GM21576 (cell line): ENCODE data around the gene KIF26B.
"Not testable (repeated sequence)": the region's sequence is repeated elsewhere in the genome, so short reads cannot be mapped to it uniquely, and the experiment has no call there.

Experiments
- ATAC-seq: cut with Tn5 transposase; IDR thresholded peaks from one replicate; pipeline ENCODE4 v1.9.1; 2021; ENCODE audit warnings: mild to moderate bottlenecking, moderate library complexity; ENCODE audit not compliant: unreplicated experiment

Gene KIF26B

GRCh38 chr1:245687636-245688535 lies 533.1 kb downstream of the KIF26B start:
- ATAC-seq = no peak

GRCh38 chr1:245688536-245689453 lies 534.0 kb downstream of the KIF26B start:
- no peak for ATAC-seq

DNA sequence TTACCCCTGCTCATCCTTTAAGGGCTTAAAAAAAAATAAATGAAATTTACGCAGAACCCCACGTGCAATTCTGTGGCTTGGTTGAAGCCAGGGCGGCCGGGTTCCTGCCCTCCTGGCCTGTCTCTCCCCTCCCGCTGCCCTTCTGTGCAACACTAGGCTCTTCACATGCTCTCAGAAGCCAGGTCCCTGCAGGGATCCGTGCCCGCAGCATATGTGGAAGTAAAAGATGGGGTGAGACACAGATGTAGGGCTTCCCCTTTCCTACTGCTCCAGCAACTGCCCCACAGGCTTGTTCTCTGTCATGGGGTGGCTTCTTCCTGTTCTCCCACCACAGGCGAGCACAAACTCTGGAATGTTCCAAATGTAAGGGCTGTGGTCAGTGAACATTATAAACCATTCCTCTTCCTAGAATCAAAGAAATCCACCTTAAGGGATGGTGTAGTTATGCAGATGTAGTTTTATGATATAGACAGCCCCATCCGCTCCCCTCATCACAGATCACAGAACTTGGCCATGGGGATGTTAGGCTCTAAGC lies 535.4 kb downstream of the KIF26B start:
- ATAC-seq = no peak

DNA sequence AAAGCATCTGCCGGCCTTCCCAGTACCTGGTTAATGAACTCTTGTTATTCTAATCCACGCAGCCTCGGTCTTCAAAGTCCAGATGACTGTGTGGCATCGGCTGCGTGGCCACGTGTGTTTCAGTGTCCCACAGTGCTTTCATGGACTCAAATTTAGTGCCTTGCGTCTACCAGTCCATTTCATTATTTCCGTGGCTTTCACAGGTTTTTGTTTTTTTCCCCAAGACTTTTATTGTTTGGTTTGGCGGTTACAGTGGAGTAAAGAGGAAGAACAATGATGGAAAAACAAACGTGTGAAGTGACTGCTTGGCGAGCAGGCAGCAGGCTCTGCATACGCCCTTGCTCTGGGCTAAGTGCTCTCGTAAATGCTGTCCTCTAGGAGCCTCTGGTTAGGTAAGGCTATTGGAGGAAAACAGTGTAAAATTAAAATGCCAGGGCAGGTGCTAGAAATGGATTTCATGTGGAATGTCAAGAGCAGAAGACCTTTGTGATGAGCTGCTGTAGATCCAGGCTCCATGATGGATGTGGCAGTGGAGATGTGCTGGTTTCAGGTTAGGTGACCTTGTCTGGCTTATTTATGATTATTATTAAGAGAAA lies 536.3 kb downstream of the KIF26B start:
- no peak for ATAC-seq

- ATAC-seq = no peak
These were observed 537.1 kb downstream of the KIF26B start for GRCh38 chr1:245691897-245692296.

DNA sequence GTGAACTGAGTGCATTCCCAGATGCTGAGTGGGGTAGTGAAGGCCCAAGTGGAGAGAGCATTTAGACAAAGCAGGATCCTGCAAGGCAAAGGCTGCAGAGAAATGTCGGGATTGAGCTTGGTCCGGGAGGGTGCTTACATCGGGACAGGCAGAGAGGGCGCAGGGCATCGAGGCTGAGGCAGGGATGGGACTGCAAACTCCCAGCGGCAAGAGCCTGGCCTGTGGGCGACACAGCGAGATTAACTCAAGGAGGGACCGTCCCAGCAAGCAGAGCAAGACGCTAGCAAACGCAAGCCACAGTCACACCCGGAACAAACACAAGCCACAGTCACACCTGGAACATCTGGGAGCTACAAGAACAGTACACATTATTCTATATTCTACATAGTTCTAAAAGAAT lies 537.5 kb downstream of the KIF26B start:
- ATAC-seq = no peak

DNA sequence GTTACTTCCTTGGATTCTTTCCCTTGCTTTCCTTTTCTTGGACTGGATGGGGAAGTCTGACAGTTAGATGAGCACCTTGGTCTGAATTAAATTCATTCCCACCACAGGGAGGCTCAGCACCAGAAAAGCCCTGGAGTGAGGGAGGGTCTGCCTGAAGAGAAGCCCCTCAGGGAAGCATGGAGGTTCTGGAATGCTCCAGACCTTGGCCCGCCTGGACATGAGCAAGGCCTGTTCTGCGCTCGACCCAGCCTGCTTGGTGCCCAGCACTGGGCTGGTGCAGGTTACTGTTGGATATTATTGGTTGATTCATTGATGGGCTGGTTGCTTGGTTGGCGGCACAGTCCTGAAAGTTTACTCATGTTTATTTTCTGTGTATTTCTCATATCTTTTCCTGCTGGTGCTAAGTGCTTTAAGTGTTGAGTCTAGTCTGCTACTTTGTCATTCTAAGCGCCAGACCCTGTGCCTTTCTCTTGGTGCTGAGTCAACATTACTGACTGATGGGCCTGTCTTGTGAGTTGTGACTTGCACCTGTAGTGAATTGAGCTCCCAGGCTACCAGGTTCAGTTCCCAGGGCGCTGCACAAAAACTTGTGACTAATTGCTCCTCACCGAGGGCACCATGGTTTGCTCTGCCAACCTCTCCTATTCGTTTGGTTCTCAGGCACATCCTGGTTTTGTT lies 538.5 kb downstream of the KIF26B start:
- no peak for ATAC-seq

DNA sequence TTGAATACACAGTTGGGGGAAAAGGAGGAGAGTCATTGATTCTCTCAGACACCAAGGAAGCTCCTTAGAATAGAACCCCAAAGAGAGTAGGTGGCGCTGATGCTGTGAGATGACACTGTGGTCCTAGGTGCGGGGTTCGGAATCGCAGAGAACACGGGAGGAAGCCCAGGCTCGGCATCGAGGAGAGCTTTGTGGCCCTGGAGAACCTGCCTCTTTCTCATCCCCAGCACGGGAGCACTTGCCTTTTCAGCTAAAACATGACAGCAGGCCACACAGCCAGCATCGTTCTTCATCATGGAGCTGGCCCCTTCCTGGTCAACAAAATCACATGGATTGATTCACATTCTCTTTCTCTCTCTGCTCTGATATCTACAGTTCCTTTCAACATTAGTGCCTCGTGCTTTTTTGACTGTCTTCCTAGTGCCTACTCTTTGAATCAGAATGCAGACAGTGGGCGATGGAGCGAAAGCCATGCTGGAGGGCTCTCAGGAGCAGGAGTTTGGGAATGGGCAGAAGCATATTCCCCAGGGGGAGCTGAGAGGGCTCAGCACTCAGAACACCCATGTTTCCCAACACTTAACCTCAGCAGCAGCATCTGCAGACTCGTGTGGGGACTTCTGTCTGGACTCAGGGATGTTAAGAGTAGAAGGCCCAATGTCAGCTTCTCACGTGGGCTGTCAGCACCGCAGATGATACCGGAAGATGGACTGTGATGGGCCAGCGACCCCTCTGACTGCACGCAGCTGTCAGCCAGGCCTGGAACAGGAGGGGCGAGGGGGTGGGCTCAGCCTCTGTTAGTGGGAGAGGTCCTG lies 539.4 kb downstream of the KIF26B start:
- no peak for ATAC-seq

DNA sequence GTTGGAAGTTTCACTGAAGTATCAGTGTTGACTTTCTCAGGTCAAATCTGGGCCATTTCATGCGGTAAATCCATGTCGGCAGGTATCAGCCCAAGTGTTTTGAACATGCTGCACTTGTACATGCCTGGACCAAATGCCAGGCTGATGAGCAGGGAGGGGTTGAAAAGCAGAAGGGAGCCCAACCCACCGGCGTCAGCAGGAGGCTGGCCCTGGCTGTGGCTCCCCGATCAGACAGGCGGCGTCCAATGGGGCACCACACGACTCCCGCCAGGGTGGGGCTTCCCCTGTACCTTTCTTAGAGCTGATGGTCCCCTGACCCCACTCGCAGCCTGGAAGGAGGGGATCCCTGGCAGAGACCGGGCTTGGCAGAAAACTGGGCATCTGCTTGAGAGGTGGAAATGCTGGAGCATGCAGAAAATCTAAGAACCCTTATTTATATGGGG lies 540.0 kb downstream of the KIF26B start:
- ATAC-seq = no peak

DNA sequence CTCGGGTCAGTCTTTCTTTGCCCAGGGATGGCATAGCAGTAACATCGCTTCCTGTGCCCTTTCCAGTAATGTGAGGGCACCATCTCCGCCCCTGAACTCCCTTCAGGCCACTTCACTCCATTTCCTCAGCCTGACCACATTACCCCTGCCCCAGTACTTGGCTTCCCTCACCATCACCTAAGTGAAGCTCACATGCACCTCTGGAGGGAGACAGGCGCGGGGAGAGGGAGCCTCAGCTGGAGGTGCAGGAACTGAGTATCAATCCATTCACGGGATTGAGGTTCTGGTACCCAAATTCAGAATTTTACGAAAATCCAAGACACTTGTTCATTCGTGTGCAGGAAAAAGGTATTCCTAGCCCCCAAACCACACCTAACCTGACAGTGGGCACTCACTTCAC lies 540.4 kb downstream of the KIF26B start:
- ATAC-seq = no peak

DNA sequence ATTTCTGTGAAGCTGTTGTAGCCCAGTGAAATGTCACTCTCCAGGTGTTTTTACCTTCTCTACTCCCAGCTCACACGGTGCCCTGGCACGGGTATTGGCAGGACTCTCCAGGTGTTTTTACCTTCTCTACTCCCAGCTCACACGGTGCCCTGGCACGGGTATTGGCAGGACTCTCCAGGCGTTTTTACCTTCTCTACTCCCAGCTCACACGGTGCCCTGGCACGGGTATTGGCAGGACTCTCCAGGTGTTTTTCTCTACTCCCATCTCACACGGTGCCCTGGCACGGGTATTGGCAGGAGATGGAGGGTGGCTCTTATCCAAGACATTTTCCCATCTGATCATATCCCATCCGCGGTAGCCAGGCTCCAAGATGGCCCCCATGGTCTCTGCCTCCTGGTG lies 540.9 kb downstream of the KIF26B start:
- not testable (repeated sequence) for ATAC-seq

GRCh38 chr1:245698116-245698515 lies 543.3 kb downstream of the KIF26B start:
- ATAC-seq = no peak

DNA sequence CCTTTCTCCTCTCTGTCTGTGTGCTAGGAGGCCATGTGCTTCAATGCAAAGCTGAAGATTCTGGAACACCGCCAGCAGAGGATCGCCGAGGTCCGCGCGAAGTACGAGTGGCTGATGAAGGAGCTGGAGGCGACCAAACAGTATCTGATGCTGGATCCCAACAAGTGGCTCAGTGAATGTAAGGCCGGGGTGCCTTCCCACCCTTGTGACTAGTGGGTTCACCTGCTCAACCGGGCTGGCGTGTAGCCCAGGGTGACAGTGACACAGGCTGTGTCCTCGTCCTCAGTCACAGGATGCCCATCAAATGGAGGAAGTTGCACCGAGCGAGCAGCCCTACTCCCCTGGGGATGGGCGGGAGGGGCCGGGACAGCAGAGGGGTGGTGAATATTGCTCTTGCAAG lies 544.1 kb downstream of the KIF26B start:
- ATAC-seq = no peak

DNA sequence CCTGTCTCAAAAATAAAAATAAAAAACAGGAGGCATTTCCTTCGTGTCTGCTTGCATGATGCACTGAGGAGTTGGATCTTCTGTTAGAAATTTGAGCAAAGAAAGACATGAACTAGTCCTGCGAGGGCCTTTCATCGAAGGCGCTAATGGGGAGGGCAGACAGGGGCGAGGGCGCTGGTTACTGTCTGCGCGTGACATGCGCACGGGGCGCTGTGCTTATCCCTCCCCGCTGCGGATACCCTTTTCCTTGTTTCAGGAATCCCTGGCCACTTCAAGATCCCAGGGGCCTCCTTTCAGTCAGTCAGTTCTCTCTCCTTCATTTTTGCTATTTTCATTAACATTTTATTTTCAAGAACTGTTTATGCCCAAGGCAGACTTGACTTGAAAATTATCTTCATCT lies 545.8 kb downstream of the KIF26B start:
- no peak for ATAC-seq

- ATAC-seq = no peak
These were observed 546.8 kb downstream of the KIF26B start for GRCh38 chr1:245701631-245702030.

DNA sequence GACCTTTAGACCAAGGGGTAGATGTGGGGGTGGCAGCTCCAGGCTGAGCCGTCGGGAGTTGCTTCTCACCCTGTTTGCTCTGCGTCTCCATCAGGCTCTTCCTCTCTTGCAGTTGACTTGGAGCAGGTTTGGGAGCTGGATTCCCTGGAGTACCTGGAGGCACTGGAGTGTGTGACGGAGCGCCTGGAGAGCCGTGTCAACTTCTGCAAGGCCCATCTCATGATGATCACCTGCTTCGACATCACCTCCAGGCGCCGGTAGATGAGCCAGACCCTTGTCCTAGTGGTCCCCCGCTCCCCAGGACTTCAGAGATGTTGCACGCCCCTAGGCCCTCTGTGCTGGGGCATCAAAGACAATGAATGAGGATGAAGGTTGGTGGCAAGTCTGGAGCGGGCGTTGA lies 547.6 kb downstream of the KIF26B start:
- no peak for ATAC-seq

GRCh38 chr1:245704341-245704740 lies 549.6 kb downstream of the KIF26B start:
- no peak for ATAC-seq

DNA sequence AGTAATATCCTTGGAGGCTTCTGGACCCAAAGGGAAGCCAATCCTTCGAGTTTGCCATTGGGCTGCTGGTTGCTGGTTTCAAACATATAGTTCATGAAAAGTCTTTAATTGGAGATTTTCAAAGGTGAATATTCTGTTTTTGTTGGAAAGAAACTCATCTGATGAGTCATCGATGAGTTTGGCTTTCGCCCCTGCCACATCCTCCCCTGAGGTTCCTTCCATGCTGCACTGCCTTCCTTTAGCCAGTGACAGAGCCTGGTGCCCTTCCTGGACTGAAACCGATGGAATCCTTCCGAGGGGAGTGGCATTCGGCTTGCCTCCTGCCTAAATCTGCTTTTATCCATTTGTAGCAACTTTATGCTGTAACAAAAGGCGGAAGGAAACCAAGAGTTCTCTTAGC lies 550.0 kb downstream of the KIF26B start:
- no peak for ATAC-seq

DNA sequence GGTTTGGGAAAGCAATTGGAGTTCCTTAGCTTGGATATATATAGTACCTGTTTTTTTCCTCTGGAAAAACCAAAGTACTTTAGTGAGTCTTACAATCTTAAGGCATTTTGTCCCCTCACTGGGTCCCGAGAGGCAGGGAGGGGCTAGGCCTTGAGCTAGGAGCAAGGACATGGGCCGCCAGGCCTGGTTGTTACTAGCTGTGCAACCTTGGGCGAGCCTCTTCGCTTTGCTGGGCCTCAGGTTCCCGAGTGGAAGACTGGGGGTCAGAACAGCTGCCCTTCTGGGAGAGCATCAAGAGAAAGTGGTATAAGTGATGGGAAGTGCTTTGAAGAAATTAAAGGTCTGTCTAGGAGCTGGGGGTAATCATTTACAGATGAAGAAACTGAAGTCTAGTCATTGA lies 553.2 kb downstream of the KIF26B start:
- ATAC-seq = no peak
